Erythroblast (primary cell): ENCODE measurements around the gene PTX4.

Experiments
- GATA1 ChIP-seq: IDR thresholded peaks from 2 replicates; pipeline ENCODE4 v1.6.1; 2011; ENCODE audit warnings: low read depth, mild to moderate bottlenecking, control low read depth, low read length, moderate library complexity
- POLR2A ChIP-seq: IDR thresholded peaks from 2 replicates; pipeline ENCODE4 v1.6.1; 2011; ENCODE audit warnings: mild to moderate bottlenecking, low read length

- TF ChIP-seq POLR2A (no peak), GATA1 (no peak)
These were observed 616 bp downstream of the PTX4 start for GRCh38 chr16:1488054-1488601.
